Epithelial cell of esophagus (primary cell): ENCODE results near the gene CAMSAP1.

Experiments
- DNase-seq: peaks from one replicate; pipeline ENCODE4 v3.0.0; 2010; ENCODE audit warnings: low read depth
- H3K4me3 ChIP-seq: 2 replicates; pipeline ENCODE4 v1.5.1; 2011; ENCODE audit warnings: mild to moderate bottlenecking, low read length, control low read depth
- CTCF ChIP-seq: IDR thresholded peaks from 2 replicates; pipeline ENCODE4 v1.5.1; 2011; ENCODE audit warnings: low read depth, mild to moderate bottlenecking, low read length, control low read depth, inconsistent platforms; ENCODE audit not compliant: insufficient read depth; ENCODE audit errors: missing control alignments

The CAMSAP1 gene

GRCh38 chr9:135890190-135891026, 16.9 kb downstream of the CAMSAP1 start:
- peak overlapping the region; percentile 4 for H3K4me3 ChIP-seq
- peak; percentile 79 for DNase-seq
- peak; percentile 10 for TF ChIP-seq CTCF

GRCh38 chr9:135889564-135890189, 17.7 kb downstream of the CAMSAP1 start:
- H3K4me3 ChIP-seq: no peak overlapping the region
- DNase-seq: no peak
- TF ChIP-seq CTCF: no peak

- peak overlapping the region; percentile 1 for H3K4me3 ChIP-seq
- peak; percentile 54 for DNase-seq
- no peak for TF ChIP-seq CTCF
These were observed 18.5 kb downstream of the CAMSAP1 start for GRCh38 chr9:135888766-135889394.

- DNase-seq: no peak
- no peak for TF ChIP-seq CTCF
- H3K4me3 ChIP-seq: no peak overlapping the region
These were observed 19.1 kb downstream of the CAMSAP1 start for GRCh38 chr9:135888126-135888765.

GRCh38 chr9:135887585-135888050, 19.7 kb downstream of the CAMSAP1 start:
- DNase-seq: no peak
- no peak for TF ChIP-seq CTCF
- no peak overlapping the region for H3K4me3 ChIP-seq

- DNase-seq: no peak
- H3K4me3 ChIP-seq: no peak overlapping the region
- no peak for TF ChIP-seq CTCF
These were observed 20.3 kb downstream of the CAMSAP1 start for GRCh38 chr9:135887021-135887507.
